Chondrocyte (in vitro differentiated cells): ENCODE data around the gene PUSL1. TPM values are rescaled to one million over a fixed set of nuclear protein-coding genes. Genes with fewer than 3 reads are reported as not detected.

Experiments
- DNase-seq: peaks from one replicate; pipeline ENCODE4 v3.0.0; 2021; ENCODE audit warnings: mixed read lengths, low spot score
- H3K27ac Mint-ChIP-seq: one replicate; pipeline ENCODE4 v1.8.0; 2021; ENCODE audit warnings: mild to moderate bottlenecking, moderate library complexity, mixed read lengths; ENCODE audit not compliant: unreplicated experiment
- H3K27me3 Mint-ChIP-seq: 2 replicates; pipeline ENCODE4 v1.8.0; 2021; ENCODE audit warnings: low read depth, mixed read lengths
- H3K36me3 Mint-ChIP-seq: 2 replicates; pipeline ENCODE4 v1.8.0; 2021; ENCODE audit warnings: low read depth, mixed read lengths
- H3K4me1 Mint-ChIP-seq: 2 replicates; pipeline ENCODE4 v1.8.0; 2021; ENCODE audit warnings: low read depth, mild to moderate bottlenecking, mixed read lengths
- H3K4me3 Mint-ChIP-seq: one replicate; pipeline ENCODE4 v1.8.0; 2021; ENCODE audit warnings: mild to moderate bottlenecking, moderate library complexity, mixed read lengths; ENCODE audit not compliant: unreplicated experiment
- H3K9me3 Mint-ChIP-seq: 2 replicates; pipeline ENCODE4 v1.8.0; 2021; ENCODE audit warnings: low read depth, mixed read lengths
- CTCF ChIP-seq: fragments of 200-600 bp; sonication (generic); IDR thresholded peaks from 2 replicates; pipeline ENCODE4 v1.5.0; 2021; ENCODE audit warnings: antibody characterized with exemption, mild to moderate bottlenecking, moderate library complexity
- total RNA-seq: library from RNA; stranded (reverse); gene quantifications from 3 replicates; pipeline ENCODE4 v1.2.1, GENCODE V29; 2021

PUSL1 gene
- total RNA-seq, 1 donor from 2014 or later: 21.6 TPM

GRCh38 chr1:1317420-1317819 lies 9.0 kb downstream of the PUSL1 start:
- DNase-seq: no peak
- H3K9me3 Mint-ChIP-seq: no peaks in the 10 kb centered on the region
- H3K4me1 Mint-ChIP-seq: peaks cover 33% of the 10 kb centered on the region
- peaks cover 14% of the 10 kb centered on the region for H3K36me3 Mint-ChIP-seq
- H3K4me3 Mint-ChIP-seq: no peak overlapping the region
- no peak for TF ChIP-seq CTCF
- H3K27me3 Mint-ChIP-seq: no peaks in the 10 kb centered on the region
- peak overlapping the region; percentile 89 for H3K27ac Mint-ChIP-seq

- H3K27me3 Mint-ChIP-seq: no peaks in the 10 kb centered on the region
- H3K27ac Mint-ChIP-seq: peak overlapping the region; percentile 89
- peaks cover 37% of the 10 kb centered on the region for H3K4me1 Mint-ChIP-seq
- H3K36me3 Mint-ChIP-seq: peaks cover 12% of the 10 kb centered on the region
- no peak overlapping the region for H3K4me3 Mint-ChIP-seq
- TF ChIP-seq CTCF: no peak
- DNase-seq: no peak
- H3K9me3 Mint-ChIP-seq: no peaks in the 10 kb centered on the region
These were observed 9.8 kb downstream of the PUSL1 start for GRCh38 chr1:1318131-1318652.

- H3K36me3 Mint-ChIP-seq: peaks cover 7% of the 10 kb centered on the region
- peak overlapping the region; percentile 89 for H3K27ac Mint-ChIP-seq
These were observed 10.6 kb downstream of the PUSL1 start for GRCh38 chr1:1318777-1319645.

GRCh38 chr1:1319646-1319941 lies 11.2 kb downstream of the PUSL1 start:
- no peak overlapping the region for H3K4me3 Mint-ChIP-seq
- DNase-seq: no peak
- no peaks in the 10 kb centered on the region for H3K27me3 Mint-ChIP-seq
- H3K36me3 Mint-ChIP-seq: peaks cover 7% of the 10 kb centered on the region
- H3K9me3 Mint-ChIP-seq: no peaks in the 10 kb centered on the region
- H3K4me1 Mint-ChIP-seq: peaks cover 43% of the 10 kb centered on the region
- TF ChIP-seq CTCF: no peak
- H3K27ac Mint-ChIP-seq: no peak overlapping the region

More at GRCh38 chr1:1318777-1319645, 10.6 kb downstream of the PUSL1 start:
- Mint-ChIP-seq H3K4me3 (no peak overlapping the region), H3K9me3 (no peaks in the 10 kb centered on the region), H3K4me1 (peaks cover 43% of the 10 kb centered on the region), H3K27me3 (no peaks in the 10 kb centered on the region)
- TF ChIP-seq CTCF: no peak
- no peak for DNase-seq

- Mint-ChIP-seq H3K36me3 (peaks cover 4% of the 10 kb centered on the region), H3K27me3 (no peaks in the 10 kb centered on the region), H3K4me3 (no peak overlapping the region), H3K27ac (peak overlapping the region; percentile 36), H3K4me1 (peaks cover 50% of the 10 kb centered on the region), H3K9me3 (no peaks in the 10 kb centered on the region)
- DNase-seq: no peak
- no peak for TF ChIP-seq CTCF
These were observed 12.5 kb downstream of the PUSL1 start for GRCh38 chr1:1320666-1321448.
